Fibroblast of skin of left biceps (primary cell): ENCODE data around the gene LYPD5.

Source experiments
- DNase-seq, 2 experiments: peaks; one replicate each; pipeline ENCODE4 v3.0.0-alpha.2; 2013; ENCODE audit warnings: low read depth in 2 of 2

LYPD5 gene

DNA sequence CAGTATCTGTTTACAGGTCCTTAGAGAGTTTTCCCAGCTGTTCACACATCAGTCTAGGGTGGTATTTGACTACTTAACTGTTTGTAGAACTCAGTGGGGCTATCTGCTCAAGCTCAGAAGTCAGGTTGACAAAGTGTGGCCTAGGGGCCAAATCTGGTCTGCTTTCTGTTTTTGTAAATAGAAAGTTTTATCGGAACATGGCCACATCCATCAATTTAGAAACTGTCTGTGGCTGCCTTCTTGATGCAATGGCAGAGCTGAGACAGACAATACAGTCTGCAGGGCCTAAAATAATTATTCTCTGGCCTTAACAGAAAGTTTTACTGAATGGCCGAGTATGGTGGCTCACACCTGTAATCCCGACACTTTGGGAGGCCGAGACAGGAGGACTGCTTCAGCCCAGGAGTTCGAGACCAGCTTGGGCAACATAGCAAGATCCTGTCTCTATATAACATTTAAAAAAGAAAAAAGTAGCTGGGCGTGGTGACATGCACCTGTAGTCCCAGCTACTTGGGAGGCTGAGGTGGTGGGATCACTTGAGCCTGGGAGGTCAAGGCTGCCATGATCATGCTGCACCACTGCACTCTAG lies 49.9 kb downstream of the LYPD5 start:
- no peak for DNase-seq

GRCh38 chr19:43751466-43752220 lies 50.6 kb downstream of the LYPD5 start:
- DNase-seq: no peak

DNA sequence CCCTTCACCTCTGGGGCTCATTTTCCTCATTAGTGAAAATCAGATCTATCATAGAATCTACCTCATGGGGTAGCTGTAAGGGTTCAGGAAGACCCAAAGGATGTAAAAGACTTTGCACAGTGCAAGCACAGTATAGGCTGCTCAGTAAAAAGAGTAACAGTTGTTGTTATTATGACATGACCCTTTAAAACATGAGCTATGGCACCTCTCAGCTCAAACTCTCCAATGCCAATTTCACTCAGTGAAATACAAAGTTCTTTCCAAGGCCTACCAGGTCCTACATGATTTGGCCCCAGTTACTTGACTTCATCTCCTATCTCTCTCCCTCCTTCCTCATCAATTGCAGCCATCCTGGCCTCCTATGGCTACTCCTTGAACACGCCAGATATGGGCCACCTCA lies 52.3 kb downstream of the LYPD5 start:
- no peak for DNase-seq

- DNase-seq: no peak
Measured at GRCh38 chr19:43749152-43749551, 53.1 kb downstream of the LYPD5 start.

GRCh38 chr19:43748685-43749084 lies 53.6 kb downstream of the LYPD5 start:
- no peak for DNase-seq

DNA sequence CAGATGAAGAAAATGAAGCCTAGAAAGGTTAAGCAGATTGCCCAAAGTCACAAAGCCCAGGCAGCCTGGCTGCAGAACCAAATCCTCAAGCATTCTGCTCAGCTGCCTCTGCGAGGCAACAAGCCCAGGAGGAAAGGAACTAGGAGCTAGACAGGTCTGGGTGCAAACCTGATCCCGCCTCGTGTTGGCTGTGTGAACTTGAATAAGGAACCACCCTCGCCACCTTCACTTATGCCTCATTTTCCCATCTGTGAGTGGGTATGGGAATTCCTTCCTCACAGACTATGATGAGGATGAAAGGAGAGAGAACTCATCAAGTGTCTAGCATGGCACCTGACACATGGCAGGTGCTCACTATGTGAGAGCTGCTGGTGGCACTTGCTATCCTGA lies 54.0 kb downstream of the LYPD5 start:
- DNase-seq: no peak

- no peak for DNase-seq
Measured at GRCh38 chr19:43747557-43748204, 54.6 kb downstream of the LYPD5 start.
